ENCODE data around the gene MAP6. TPM values are rescaled to one million over a fixed set of nuclear protein-coding genes. Genes with fewer than 3 reads are reported as not detected.

MAP6 gene
- total and polyA plus RNA-seq, 9 of the 15 experiments (the other 6 are each of a cell fraction or from before 2014, with no cell fraction given): not detected

- Histone ChIP-seq H3K9ac (ENCODE audit: insufficient read depth in 1 of 2, low read depth in 2 of 2, low read length in 2 of 2) (no peak overlapping the region), H3K4me3 (no peak overlapping the region), H3K4me1 (replicated peaks in 1 of 2; ENCODE audit: control insufficient read depth in 2 of 2, insufficient read depth in 2 of 2, low read length in 2 of 2) (peaks cover 61 to 63% of the 10 kb centered on the region in 2 experiments), H3K79me2 (ENCODE audit: control insufficient read depth, insufficient read depth, low read length) (peaks cover 39% of the 10 kb centered on the region), H3K4me2 (ENCODE audit: insufficient read depth, low read length) (no peak overlapping the region), H4K20me1 (replicated peaks; ENCODE audit: control insufficient read depth, insufficient read depth, low read length) (no peaks in the 10 kb centered on the region), H3K9me1 (ENCODE audit: control insufficient read depth, insufficient read depth, low read length) (peaks cover 4% of the 10 kb centered on the region), H3K27ac (ENCODE audit: extremely low read depth, low read depth, low read length) (peak overlapping the region; percentile 20; the same call in 1 of the 3 replicates), H3K27me3 (ENCODE audit: control insufficient read depth in 2 of 2, insufficient read depth in 2 of 2, low read length in 2 of 2) (no peaks in the 10 kb centered on the region), H2AFZ (ENCODE audit: low read depth, low read length) (0 out of 2 replicates have a peak overlapping the region, but pooled peaks have one; percentile 84), H3K9me3 (replicated peaks; ENCODE audit: control insufficient read depth, insufficient read depth, low read depth, low read length) (no peaks in the 10 kb centered on the region), H3K36me3 (ENCODE audit: control insufficient read depth, insufficient read depth, low read length) (peaks cover 17% of the 10 kb centered on the region; the same call in 2 of the 3 replicates)
- in situ Hi-C loops (cut with MboI): no loop called here
- no peak for DNase-seq (ENCODE audit: extremely low read depth in 1 of 4, low spot score in 3 of 4)
- no TSS peak for BruUV-seq (replicated peaks)
- WGBS (ENCODE audit: insufficient coverage, low coverage, missing lambda C conversion rate): 71% methylated on average over 1 of the region's 1 CpG
- ChIA-PET CTCF (ENCODE audit: low intra/inter-chr PET ratio) (no interaction called here), POLR2A (interaction anchor here (0.6 to 10.5 kb wide), 8 partner anchors 12 to 160 kb away, joined by 3 to 115 read pairs (median 3); no protein-coding TSS in a partner anchor)
- ATAC-seq: no peak
- intact Hi-C loops (cut with micrococcal nuclease): no loop called here
- FAIRE-seq: no peak
- TF ChIP-seq POLR2AphosphoS5 (IDR thresholded peaks at IDR 0.05; ENCODE audit: control insufficient read depth, insufficient read depth, low read depth, low read length) (no peak), KDM1A (IDR thresholded peaks at IDR 0.05) (peak; percentile 61 to 70; a peak in 3 of 4 replicates)
These were observed 108.2 kb downstream of the MAP6 start for GRCh38 chr11:75560644-75561043.

GRCh38 chr11:75558939-75559843, 109.6 kb downstream of the MAP6 start:
- Histone ChIP-seq H4K20me1 (replicated peaks; ENCODE audit: control insufficient read depth, insufficient read depth, low read length) (no peaks in the 10 kb centered on the region), H3K9ac (ENCODE audit: insufficient read depth in 1 of 2, low read depth in 2 of 2, low read length in 2 of 2) (peak overlapping the region; percentile 65 to 69; a peak in 3 of 4 replicates), H2AFZ (ENCODE audit: low read depth, low read length) (peak overlapping the region; percentile 84), H3K4me3 (no peak overlapping the region), H3K79me2 (ENCODE audit: control insufficient read depth, insufficient read depth, low read length) (peaks cover 25% of the 10 kb centered on the region), H3K27ac (ENCODE audit: extremely low read depth, low read depth, low read length) (peak overlapping the region; percentile 82), H3K9me3 (replicated peaks; ENCODE audit: control insufficient read depth, insufficient read depth, low read depth, low read length) (no peaks in the 10 kb centered on the region), H3K27me3 (ENCODE audit: control insufficient read depth in 2 of 2, insufficient read depth in 2 of 2, low read length in 2 of 2) (no peaks in the 10 kb centered on the region), H3K36me3 (ENCODE audit: control insufficient read depth, insufficient read depth, low read length) (peaks cover 4% of the 10 kb centered on the region; the same call in 1 of the 3 replicates), H3K4me2 (ENCODE audit: insufficient read depth, low read length) (peak overlapping the region; percentile 71), H3K9me1 (ENCODE audit: control insufficient read depth, insufficient read depth, low read length) (no peaks in the 10 kb centered on the region), H3K4me1 (replicated peaks in 1 of 2; ENCODE audit: control insufficient read depth in 2 of 2, insufficient read depth in 2 of 2, low read length in 2 of 2) (peaks cover 64 to 66% of the 10 kb centered on the region in 2 experiments)
- in situ Hi-C loops (cut with MboI) (no loop called here), intact Hi-C loops (cut with micrococcal nuclease) (no loop called here)
- ChIA-PET CTCF (ENCODE audit: low intra/inter-chr PET ratio) (interaction anchor here (0.6 kb wide), 1 partner anchor 19 kb away, joined by 3 read pairs; no protein-coding TSS in a partner anchor), POLR2A (interaction anchor here (0.6 to 10.5 kb wide), 9 partner anchors 9 to 477 kb away, joined by 3 to 115 read pairs (median 3); no protein-coding TSS in a partner anchor)
- BruUV-seq (replicated peaks): no TSS peak
- FAIRE-seq: peak; percentile 84
- peak; percentile 15 for ATAC-seq
- 7% methylated on average over 8 of the region's 8 CpGs for WGBS (ENCODE audit: insufficient coverage, low coverage, missing lambda C conversion rate)
- DNase-seq (ENCODE audit: extremely low read depth in 1 of 4, low spot score in 3 of 4): peak; percentile 65 to 84 (median 76)
- no peak for TF ChIP-seq FOXJ2 (tag; IDR thresholded peaks at IDR 0.05)
- no peak for TF ChIP-seq ZNF561 (CRISPR knock-in tag; conservative IDR thresholded peaks at IDR 0.05)
- no peak for TF ChIP-seq STAT6 (CRISPR knock-in tag; IDR thresholded peaks at IDR 0.05)
- TF ChIP-seq, protein P1, sequence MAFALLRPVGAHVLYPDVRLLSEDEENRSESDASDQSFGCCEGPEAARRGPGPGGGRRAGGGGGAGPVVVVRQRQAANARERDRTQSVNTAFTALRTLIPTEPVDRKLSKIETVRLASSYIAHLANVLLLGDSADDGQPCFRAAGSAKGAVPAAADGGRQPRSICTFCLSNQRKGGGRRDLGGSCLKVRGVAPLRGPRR (CRISPR knock-in tag; IDR thresholded peaks at IDR 0.05): no peak
- TF ChIP-seq EWSR1 (IDR thresholded peaks at IDR 0.05; ENCODE audit: borderline replicate concordance, low read depth, partially characterized antibody): no peak

Data from K562 (cell line).